ENCODE data around the gene MAML2.
A peak's percentile ranks its signal among the peaks of the same experiment; 100 is the strongest.

MAML2 gene

DNA sequence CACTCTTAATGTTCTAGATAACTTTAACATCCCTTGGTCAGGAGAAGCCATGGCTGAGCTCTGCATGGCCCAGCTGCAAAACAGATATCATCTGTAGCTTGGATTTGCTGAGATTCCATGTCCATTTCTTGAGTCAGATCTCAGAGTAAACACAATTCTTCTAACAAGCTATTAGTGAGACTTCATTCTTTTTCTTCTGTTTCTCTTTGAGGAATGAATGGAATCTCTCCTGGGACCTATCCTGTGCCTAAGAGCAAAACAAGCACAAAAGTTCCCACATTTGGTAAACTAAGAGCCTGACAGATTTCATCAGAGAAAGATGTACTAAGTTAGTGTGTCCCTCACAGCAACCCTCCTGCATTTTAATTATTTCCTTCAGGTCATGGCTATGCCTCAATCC is 142.8 kb downstream of the MAML2 start:
- no peak for DNase-seq (ENCODE audit: low read depth)
- no peak overlapping the region for H3K4me3 ChIP-seq (ENCODE audit: low read length)
- TF ChIP-seq CTCF (IDR thresholded peaks at IDR 0.05; ENCODE audit: insufficient read depth, low read depth, low read length, missing control alignments), result no peak

DNA sequence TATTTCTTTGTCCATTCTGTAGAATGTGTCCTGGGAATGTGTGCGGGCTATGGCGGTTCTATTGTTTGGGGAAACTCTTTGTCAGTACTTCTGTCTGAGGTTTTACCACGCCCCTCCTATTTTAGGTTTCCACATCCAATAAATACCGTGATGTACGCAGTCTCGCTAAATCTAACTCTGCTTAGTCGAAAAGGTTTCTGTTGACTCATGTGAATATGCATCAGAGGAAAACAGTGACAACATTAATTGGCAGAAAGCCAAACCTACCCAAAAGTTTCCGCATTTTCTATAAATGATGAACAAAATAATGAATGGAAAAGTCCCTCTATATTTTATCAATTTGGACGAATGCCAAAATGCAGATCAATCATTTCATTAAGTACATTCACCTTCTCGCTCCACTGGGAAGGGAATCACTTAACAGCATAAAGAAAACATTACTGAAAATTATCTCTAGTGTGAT is 143.4 kb downstream of the MAML2 start:
- TF ChIP-seq CTCF (IDR thresholded peaks at IDR 0.05; ENCODE audit: insufficient read depth, low read depth, low read length, missing control alignments), result no peak
- DNase-seq (ENCODE audit: low read depth), result peak; percentile 94
- H3K4me3 ChIP-seq (ENCODE audit: low read length), result no peak overlapping the region

DNA sequence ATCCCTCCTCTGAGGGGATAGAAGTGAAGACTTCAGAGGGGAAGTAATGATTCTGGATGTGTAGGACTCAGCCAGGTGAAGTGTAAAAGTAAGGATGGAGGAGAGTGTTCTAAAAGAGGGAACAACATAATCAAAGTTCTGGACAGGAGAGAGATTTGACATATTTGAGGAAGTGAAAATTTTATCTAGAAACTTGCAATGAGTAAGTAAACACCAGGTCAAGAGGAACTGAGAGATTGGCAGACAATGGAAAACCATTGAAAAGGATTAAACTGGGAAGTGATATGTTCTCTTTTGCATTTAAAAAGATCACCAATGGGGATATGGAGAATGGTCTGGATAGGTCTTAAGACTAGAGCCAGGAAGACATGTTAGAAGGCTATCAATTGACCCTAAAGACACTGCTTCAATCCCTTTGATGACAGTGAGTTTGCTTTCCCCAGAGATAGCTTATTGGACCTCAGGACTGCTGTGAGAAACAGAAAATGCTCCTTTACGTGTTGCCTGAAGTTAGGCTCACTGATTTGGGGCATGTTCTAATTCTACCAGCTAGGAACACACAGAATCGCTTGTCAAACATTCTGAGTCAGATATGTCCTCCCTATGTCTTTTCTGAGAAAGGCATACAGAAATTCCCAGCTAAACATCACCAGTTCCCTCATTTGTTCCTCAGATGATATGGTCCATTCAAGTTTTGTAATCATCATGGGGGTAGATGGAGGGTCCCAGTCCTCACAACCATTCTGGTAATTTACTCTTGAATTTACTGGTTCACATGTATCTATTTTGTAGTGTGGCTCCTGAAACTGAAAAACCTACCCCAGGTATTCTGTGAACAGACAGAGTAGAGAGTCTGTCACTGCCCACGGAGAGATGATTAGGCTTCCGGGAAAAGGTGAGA is 144.9 kb downstream of the MAML2 start:
- no peak for TF ChIP-seq CTCF (IDR thresholded peaks at IDR 0.05; ENCODE audit: insufficient read depth, low read depth, low read length, missing control alignments)
- no peak for DNase-seq (ENCODE audit: low read depth)
- H3K4me3 ChIP-seq (ENCODE audit: low read length), result no peak overlapping the region

GRCh38 chr11:96197103-96197502 is 145.9 kb downstream of the MAML2 start:
- no peak overlapping the region for H3K4me3 ChIP-seq (ENCODE audit: low read length)
- no peak for TF ChIP-seq CTCF (IDR thresholded peaks at IDR 0.05; ENCODE audit: insufficient read depth, low read depth, low read length, missing control alignments)
- no peak for DNase-seq (ENCODE audit: low read depth)

DNA sequence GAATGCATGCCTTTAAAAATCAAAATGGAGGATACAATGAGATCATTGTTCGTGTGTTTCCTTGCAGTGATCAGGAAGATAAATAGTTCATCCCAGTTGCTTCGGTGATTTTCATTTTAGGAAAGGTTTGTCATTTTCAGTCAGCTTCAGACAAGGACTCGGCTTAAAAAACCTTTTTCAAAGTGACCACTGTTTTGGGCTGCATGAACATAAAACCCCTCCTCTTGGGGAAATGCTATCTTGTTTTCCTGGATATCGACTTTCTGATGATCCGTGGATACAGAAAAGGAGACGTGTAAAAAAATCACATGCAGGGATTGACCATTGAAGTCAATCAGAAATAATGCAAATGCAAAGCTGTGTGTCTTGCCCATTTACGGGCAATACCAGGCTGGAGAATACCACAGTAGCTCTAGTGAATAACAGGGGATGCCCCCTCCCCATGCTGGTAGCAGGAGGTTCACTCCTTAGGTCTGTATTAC is 146.8 kb downstream of the MAML2 start:
- DNase-seq (ENCODE audit: low read depth), result no peak
- no peak for TF ChIP-seq CTCF (IDR thresholded peaks at IDR 0.05; ENCODE audit: insufficient read depth, low read depth, low read length, missing control alignments)
- H3K4me3 ChIP-seq (ENCODE audit: low read length), result no peak overlapping the region

DNA sequence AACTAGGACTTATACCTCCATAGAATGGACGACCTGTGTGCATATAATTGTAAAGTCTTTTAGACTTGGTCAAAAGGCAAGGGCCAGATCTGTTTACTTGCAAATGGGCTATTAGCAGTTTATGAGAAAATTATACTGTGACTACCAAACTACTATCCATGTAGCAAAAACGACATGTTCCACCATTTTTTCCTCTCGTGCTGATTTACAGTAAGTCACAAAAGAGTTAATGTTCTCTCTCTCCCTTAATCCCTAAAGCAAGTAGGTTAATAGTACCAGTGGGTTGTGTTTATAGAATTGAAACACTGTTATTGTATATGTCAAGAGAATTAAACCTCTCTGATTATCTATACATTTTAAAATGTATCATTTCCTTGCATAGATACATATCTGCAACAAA is 147.3 kb downstream of the MAML2 start:
- no peak for TF ChIP-seq CTCF (IDR thresholded peaks at IDR 0.05; ENCODE audit: insufficient read depth, low read depth, low read length, missing control alignments)

More for the DNA sequence above, 147.3 kb downstream of the MAML2 start:
- no peak for DNase-seq (ENCODE audit: low read depth)
- no peak overlapping the region for H3K4me3 ChIP-seq (ENCODE audit: low read length)
